Uterus (tissue), 4 donors: ENCODE data around the gene TMEM95. TPM values are rescaled to one million over a fixed set of nuclear protein-coding genes. Genes with fewer than 3 reads are reported as not detected.

Source experiments
- DNase-seq, 2 donors: peaks; one replicate each; pipeline ENCODE4 v3.0.0-alpha.2; 2019 to 2020
- H3K27ac ChIP-seq, 2 donors: fragments of 200-600 bp; sonication (generic); 1 replicate in 1 of 2; 2 replicates in 1 of 2; pipeline ENCODE4 v1.5.1; 2016 to 2018
- H3K27me3 ChIP-seq, 2 donors: fragments of 200-600 bp; sonication (generic); one replicate each; pipeline ENCODE4 v1.5.1; 2018 to 2019; ENCODE audit warnings: control low read depth in 1 of 2
- H3K36me3 ChIP-seq, 2 donors: fragments of 200-600 bp; sonication (generic); one replicate each; pipeline ENCODE4 v1.5.1; 2019; ENCODE audit warnings: control low read depth in 1 of 2
- H3K4me1 ChIP-seq, 2 donors: fragments of 200-600 bp; sonication (generic); one replicate each; pipeline ENCODE4 v1.5.1; 2018 to 2019; ENCODE audit warnings: control low read depth in 1 of 2
- H3K4me3 ChIP-seq, 2 donors: fragments of 200-600 bp; sonication (generic); 1 replicate in 1 of 2; 2 replicates in 1 of 2; pipeline ENCODE4 v1.5.1; 2018 to 2019; ENCODE audit warnings: mild to moderate bottlenecking in 1 of 2
- H3K9me3 ChIP-seq, 2 donors: fragments of 200-600 bp; sonication (generic); one replicate each; pipeline ENCODE4 v1.5.1; 2019; ENCODE audit warnings: control low read depth in 1 of 2
- POLR2A ChIP-seq, 2 donors: fragments of 450-650 bp; IDR thresholded peaks; one replicate each; pipeline ENCODE4 v1.6.1; 2016; ENCODE audit warnings: antibody characterized with exemption in 2 of 2, mild to moderate bottlenecking in 1 of 2, moderate library complexity in 1 of 2
- intact Hi-C: fragments of 100-400 bp; cut with DNase I; formaldehyde crosslinking; loops from one replicate; pipeline ENCODE4 v1.15.1; 2023; ENCODE audit warnings: low total_unique reads
- total RNA-seq, 4 donors: library from RNA; depleted of rRNA in 3 of 4; stranded (reverse); fragments of >200 nt in 3 of 4; gene quantifications; one replicate each; pipeline versions ENCODE4 v1.1.0 to v1.2.4, GENCODE V29; 2014 to 2023
- TF ChIP-seq, protein P1 (sequence below), 4 experiments: fragments of 200-600 bp in 2 of 4; fragments of 450-650 bp in 2 of 4; sonication (generic) in 2 of 4; IDR thresholded peaks; one replicate each; pipeline ENCODE4 v1.5.1; 2016 to 2019; ENCODE audit warnings: antibody characterized with exemption in 4 of 4, mild to moderate bottlenecking in 2 of 4, moderate library complexity in 1 of 4
- donor health status: DM: yes; HTN: yes; CAD: no.

Gene TMEM95
- total RNA-seq, 4 donors from 2014 or later = not detected

DNA sequence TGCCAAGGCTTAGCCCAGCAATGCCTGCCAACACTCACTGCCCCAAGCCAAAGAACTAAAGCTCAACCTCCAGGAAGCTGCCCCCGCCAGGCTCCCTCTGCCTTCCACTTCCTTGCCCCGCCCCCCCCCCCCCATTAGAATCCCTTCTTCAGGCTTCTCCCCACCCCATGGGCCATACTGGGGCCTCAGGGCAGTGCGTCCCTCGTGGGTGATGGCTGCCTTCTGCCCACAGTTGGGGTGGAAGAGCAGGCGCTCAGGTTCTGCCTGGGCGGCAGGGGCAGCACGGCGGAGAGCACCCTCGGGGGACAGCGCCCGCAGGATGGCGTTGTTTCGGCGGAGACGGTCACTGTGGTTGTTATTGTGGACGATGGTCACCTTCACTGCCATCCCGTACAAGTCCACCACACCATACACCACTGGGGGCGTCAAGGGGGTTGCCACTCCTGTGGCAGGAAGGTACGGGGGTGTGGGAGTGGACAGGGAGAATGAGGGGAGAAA is 29.9 kb upstream of the TMEM95 start:
- TF ChIP-seq, protein P1, sequence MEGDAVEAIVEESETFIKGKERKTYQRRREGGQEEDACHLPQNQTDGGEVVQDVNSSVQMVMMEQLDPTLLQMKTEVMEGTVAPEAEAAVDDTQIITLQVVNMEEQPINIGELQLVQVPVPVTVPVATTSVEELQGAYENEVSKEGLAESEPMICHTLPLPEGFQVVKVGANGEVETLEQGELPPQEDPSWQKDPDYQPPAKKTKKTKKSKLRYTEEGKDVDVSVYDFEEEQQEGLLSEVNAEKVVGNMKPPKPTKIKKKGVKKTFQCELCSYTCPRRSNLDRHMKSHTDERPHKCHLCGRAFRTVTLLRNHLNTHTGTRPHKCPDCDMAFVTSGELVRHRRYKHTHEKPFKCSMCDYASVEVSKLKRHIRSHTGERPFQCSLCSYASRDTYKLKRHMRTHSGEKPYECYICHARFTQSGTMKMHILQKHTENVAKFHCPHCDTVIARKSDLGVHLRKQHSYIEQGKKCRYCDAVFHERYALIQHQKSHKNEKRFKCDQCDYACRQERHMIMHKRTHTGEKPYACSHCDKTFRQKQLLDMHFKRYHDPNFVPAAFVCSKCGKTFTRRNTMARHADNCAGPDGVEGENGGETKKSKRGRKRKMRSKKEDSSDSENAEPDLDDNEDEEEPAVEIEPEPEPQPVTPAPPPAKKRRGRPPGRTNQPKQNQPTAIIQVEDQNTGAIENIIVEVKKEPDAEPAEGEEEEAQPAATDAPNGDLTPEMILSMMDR (IDR thresholded peaks at IDR 0.05) = no peak
- TF ChIP-seq POLR2A (IDR thresholded peaks at IDR 0.05) = no peak
- Histone ChIP-seq H3K4me1 (no peaks in the 10 kb centered on the region), H3K4me3 (no peak overlapping the region), H3K36me3 (no peaks in the 10 kb centered on the region), H3K27me3 (no peaks in the 10 kb centered on the region), H3K9me3 (no peaks in the 10 kb centered on the region), H3K27ac (no peak overlapping the region)
- no peak for DNase-seq
- intact Hi-C loops = no loop called here

GRCh38 chr17:7326186-7326585 is 28.8 kb upstream of the TMEM95 start:
- Histone ChIP-seq H3K27ac (no peak overlapping the region), H3K4me1 (no peaks in the 10 kb centered on the region), H3K9me3 (no peaks in the 10 kb centered on the region), H3K4me3 (no peak overlapping the region), H3K27me3 (no peaks in the 10 kb centered on the region), H3K36me3 (no peaks in the 10 kb centered on the region)
- intact Hi-C loops = no loop called here
- no peak for DNase-seq
- no peak for TF ChIP-seq POLR2A (IDR thresholded peaks at IDR 0.05)
- TF ChIP-seq, protein P1 (IDR thresholded peaks at IDR 0.05) = no peak

DNA sequence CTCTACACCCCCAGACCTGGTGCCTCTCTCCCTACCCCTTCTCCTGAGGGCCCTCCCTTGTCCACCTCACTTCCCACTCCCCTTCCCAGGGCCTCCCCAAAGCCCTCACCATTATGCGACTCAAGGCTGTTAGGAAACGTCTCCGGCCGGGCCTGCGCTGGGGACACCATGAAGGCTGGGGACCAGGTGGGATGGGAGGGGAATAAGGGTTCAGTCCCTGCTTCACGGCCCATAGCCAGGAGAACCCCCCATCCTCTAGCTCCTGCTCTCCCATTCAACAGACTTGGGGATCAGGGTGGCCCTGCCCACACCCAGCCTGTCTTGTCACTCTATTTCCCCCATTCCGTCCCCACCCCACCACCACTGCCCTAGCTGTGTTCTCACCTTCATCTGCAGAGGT is 27.9 kb upstream of the TMEM95 start:
- intact Hi-C loops = no loop called here

GRCh38 chr17:7327501-7327900 is 27.5 kb upstream of the TMEM95 start:
- no peak for DNase-seq
- Histone ChIP-seq H3K9me3 (no peaks in the 10 kb centered on the region), H3K27ac (no peak overlapping the region), H3K27me3 (no peaks in the 10 kb centered on the region), H3K36me3 (no peaks in the 10 kb centered on the region), H3K4me3 (no peak overlapping the region), H3K4me1 (no peaks in the 10 kb centered on the region)
- intact Hi-C loops = no loop called here
- no peak for TF ChIP-seq POLR2A (IDR thresholded peaks at IDR 0.05)
- TF ChIP-seq, protein P1 (IDR thresholded peaks at IDR 0.05) = no peak

More for the DNA sequence above, 27.9 kb upstream of the TMEM95 start:
- TF ChIP-seq, protein P1 (IDR thresholded peaks at IDR 0.05) = no peak
- no peak for TF ChIP-seq POLR2A (IDR thresholded peaks at IDR 0.05)
- Histone ChIP-seq H3K4me1 (no peaks in the 10 kb centered on the region), H3K27me3 (no peaks in the 10 kb centered on the region), H3K36me3 (no peaks in the 10 kb centered on the region), H3K27ac (no peak overlapping the region), H3K9me3 (no peaks in the 10 kb centered on the region), H3K4me3 (no peak overlapping the region)
- DNase-seq = no peak

GRCh38 chr17:7328009-7328408 is 26.9 kb upstream of the TMEM95 start:
- no peak for DNase-seq
- TF ChIP-seq, protein P1 (IDR thresholded peaks at IDR 0.05) = no peak
- no peak for TF ChIP-seq POLR2A (IDR thresholded peaks at IDR 0.05)
- no peaks in the 10 kb centered on the region for H3K9me3 ChIP-seq
- no peaks in the 10 kb centered on the region for H3K4me1 ChIP-seq
- H3K27me3 ChIP-seq = no peaks in the 10 kb centered on the region
- H3K27ac ChIP-seq = no peak overlapping the region
- H3K4me3 ChIP-seq = no peak overlapping the region
- no peaks in the 10 kb centered on the region for H3K36me3 ChIP-seq
- intact Hi-C loops = no loop called here
